Parathyroid adenoma (tissue), 2 donors: ENCODE data around the gene TKT.

Experiments
- H2AFZ ChIP-seq: fragments of 300-600 bp; sonication (generic); one replicate; pipeline ENCODE4 v1.7.0; 2017; ENCODE audit warnings: antibody characterized with exemption, mild to moderate bottlenecking
- H3K27ac ChIP-seq: fragments of 300-600 bp; sonication (generic); one replicate; pipeline ENCODE4 v1.7.0; 2017
- H3K27me3 ChIP-seq: fragments of 300-600 bp; sonication (generic); one replicate; pipeline ENCODE4 v1.7.0; 2017; ENCODE audit warnings: low read length; ENCODE audit not compliant: control insufficient read depth, insufficient read depth
- H3K36me3 ChIP-seq: fragments of 300-600 bp; sonication (generic); one replicate; pipeline ENCODE4 v1.7.0; 2017; ENCODE audit warnings: low read length; ENCODE audit not compliant: control insufficient read depth, insufficient read depth
- H3K4me1 ChIP-seq: fragments of 300-600 bp; sonication (generic); one replicate; pipeline ENCODE4 v1.7.0; 2017; ENCODE audit warnings: control low read depth
- H3K4me2 ChIP-seq: fragments of 300-600 bp; sonication (generic); one replicate; pipeline ENCODE4 v1.7.0; 2017; ENCODE audit warnings: low read length
- H3K4me3 ChIP-seq: fragments of 300-600 bp; sonication (generic); one replicate; pipeline ENCODE4 v1.7.0; 2017; ENCODE audit warnings: low read depth, low read length
- H3K79me2 ChIP-seq: fragments of 300-600 bp; sonication (generic); one replicate; pipeline ENCODE4 v1.7.0; 2017; ENCODE audit warnings: control low read depth
- H3K9ac ChIP-seq: fragments of 300-600 bp; sonication (generic); one replicate; pipeline ENCODE4 v1.7.0; 2017; ENCODE audit warnings: mild to moderate bottlenecking
- H3K9me3 ChIP-seq: fragments of 300-600 bp; sonication (generic); one replicate; pipeline ENCODE4 v1.7.0; 2017; ENCODE audit warnings: low read length; ENCODE audit not compliant: control insufficient read depth
- TF ChIP-seq, protein P1 (sequence below): fragments of 300-600 bp; sonication (generic); IDR thresholded peaks from one replicate; pipeline ENCODE4 v1.7.0; 2017; ENCODE audit warnings: antibody characterized with exemption, mild to moderate bottlenecking
- donor health status: primary hyperparathyroidism.

TKT gene

DNA sequence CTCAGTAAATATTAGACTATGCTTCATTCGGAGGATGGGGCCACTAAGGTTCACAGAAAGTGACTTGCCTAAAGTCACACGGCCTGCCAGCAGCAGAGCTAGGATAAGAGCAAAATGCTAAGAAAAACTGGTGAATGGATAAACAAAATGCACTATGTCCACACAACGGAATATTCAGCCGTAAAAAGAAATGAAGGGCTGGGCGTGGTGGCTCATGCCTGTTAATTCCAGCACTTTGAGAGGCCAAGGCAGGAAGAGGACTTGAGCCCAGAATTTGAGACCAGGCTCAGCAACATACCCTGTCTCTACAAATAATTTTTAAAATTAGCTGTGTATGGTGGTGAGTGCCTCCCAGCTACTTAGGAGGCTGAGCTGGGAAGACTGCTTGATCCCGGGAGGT, 7.7 kb downstream of the TKT start:
- no peak overlapping the region for H3K27ac ChIP-seq
- peaks cover 3% of the 10 kb centered on the region for H3K4me1 ChIP-seq

DNA sequence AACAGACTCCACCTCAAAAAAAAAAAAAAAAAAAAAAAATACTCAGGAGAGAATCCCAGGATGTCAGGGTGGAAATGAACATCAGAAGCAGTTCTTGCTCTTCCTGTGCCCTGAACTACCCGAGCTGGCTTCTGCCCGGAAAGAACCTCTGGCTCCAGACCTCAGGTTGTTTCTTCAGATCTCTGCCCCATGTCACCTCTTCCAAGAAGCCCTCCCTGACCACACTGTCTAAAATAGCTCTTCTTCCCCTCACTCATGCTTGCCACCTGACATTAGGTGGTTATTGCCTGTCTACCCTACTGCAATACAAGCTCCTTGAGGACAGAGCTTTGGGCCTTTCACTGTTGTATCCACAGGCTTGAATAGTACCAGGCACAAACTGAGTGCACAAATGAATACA, 8.2 kb downstream of the TKT start:
- H3K79me2 ChIP-seq: peaks cover 53% of the 10 kb centered on the region
- H3K4me2 ChIP-seq: no peak overlapping the region
- H3K27ac ChIP-seq: no peak overlapping the region
- no peaks in the 10 kb centered on the region for H3K27me3 ChIP-seq
- no peak overlapping the region for H2AFZ ChIP-seq
- no peak overlapping the region for H3K9ac ChIP-seq
- H3K4me1 ChIP-seq: peaks cover 3% of the 10 kb centered on the region
- TF ChIP-seq, protein P1, sequence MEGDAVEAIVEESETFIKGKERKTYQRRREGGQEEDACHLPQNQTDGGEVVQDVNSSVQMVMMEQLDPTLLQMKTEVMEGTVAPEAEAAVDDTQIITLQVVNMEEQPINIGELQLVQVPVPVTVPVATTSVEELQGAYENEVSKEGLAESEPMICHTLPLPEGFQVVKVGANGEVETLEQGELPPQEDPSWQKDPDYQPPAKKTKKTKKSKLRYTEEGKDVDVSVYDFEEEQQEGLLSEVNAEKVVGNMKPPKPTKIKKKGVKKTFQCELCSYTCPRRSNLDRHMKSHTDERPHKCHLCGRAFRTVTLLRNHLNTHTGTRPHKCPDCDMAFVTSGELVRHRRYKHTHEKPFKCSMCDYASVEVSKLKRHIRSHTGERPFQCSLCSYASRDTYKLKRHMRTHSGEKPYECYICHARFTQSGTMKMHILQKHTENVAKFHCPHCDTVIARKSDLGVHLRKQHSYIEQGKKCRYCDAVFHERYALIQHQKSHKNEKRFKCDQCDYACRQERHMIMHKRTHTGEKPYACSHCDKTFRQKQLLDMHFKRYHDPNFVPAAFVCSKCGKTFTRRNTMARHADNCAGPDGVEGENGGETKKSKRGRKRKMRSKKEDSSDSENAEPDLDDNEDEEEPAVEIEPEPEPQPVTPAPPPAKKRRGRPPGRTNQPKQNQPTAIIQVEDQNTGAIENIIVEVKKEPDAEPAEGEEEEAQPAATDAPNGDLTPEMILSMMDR: no peak
- no peaks in the 10 kb centered on the region for H3K9me3 ChIP-seq
- no peaks in the 10 kb centered on the region for H3K36me3 ChIP-seq
- no peak overlapping the region for H3K4me3 ChIP-seq

More for the DNA sequence above, 7.7 kb downstream of the TKT start:
- Histone ChIP-seq H2AFZ (no peak overlapping the region), H3K79me2 (peaks cover 53% of the 10 kb centered on the region), H3K9ac (no peak overlapping the region), H3K36me3 (no peaks in the 10 kb centered on the region), H3K4me2 (no peak overlapping the region), H3K4me3 (no peak overlapping the region), H3K27me3 (no peaks in the 10 kb centered on the region), H3K9me3 (no peaks in the 10 kb centered on the region)
- TF ChIP-seq, protein P1: no peak

DNA sequence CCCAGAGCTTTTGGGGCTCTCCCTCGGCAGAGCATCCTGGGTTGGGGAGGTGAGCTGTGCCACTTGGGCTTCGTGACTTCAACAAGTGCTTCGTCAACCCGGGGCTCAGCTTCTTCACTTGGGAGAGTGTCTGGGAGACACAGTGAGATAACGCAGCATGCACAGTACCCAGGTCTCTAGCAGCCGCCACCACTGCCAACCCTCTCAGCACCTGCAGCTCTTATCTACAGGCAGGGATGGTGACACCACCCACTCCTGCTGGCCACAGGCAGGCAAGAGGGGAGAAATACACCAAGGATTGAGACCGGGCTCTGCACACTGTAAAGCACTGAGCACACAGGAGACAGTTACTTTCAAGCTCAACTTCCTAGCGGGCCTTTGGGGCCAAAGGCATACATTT, 11.6 kb downstream of the TKT start:
- Histone ChIP-seq H3K27me3 (no peaks in the 10 kb centered on the region), H3K9ac (no peak overlapping the region), H3K36me3 (no peaks in the 10 kb centered on the region), H3K4me1 (no peaks in the 10 kb centered on the region), H3K27ac (no peak overlapping the region), H2AFZ (no peak overlapping the region), H3K79me2 (peaks cover 24% of the 10 kb centered on the region), H3K4me3 (no peak overlapping the region), H3K4me2 (no peak overlapping the region), H3K9me3 (no peaks in the 10 kb centered on the region)
- TF ChIP-seq, protein P1: no peak

DNA sequence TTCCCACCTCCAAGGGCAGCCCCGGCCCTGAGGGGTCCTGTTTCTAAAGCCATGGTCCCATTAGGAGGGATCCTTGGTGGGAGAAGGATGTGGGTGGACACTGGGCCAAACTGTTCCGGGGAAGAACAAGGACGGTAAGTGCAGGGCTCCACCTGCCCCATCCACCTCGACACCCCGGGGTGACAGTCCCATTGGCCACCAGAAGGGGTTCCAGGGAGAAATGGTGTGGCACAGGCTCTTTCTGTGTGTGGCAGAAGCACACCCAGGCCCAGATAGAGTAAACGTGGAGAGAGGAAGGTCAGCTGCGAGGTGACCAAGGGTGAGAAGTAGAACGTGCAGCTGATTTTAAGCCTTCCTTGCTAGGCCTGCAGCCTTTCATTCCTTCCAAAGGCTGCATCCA, 12.0 kb downstream of the TKT start:
- Histone ChIP-seq H3K27ac (no peak overlapping the region), H3K9me3 (no peaks in the 10 kb centered on the region), H3K4me2 (no peak overlapping the region), H3K9ac (no peak overlapping the region), H3K4me1 (no peaks in the 10 kb centered on the region), H3K27me3 (no peaks in the 10 kb centered on the region), H3K36me3 (no peaks in the 10 kb centered on the region), H3K79me2 (peaks cover 24% of the 10 kb centered on the region), H3K4me3 (no peak overlapping the region), H2AFZ (no peak overlapping the region)
- TF ChIP-seq, protein P1: no peak

DNA sequence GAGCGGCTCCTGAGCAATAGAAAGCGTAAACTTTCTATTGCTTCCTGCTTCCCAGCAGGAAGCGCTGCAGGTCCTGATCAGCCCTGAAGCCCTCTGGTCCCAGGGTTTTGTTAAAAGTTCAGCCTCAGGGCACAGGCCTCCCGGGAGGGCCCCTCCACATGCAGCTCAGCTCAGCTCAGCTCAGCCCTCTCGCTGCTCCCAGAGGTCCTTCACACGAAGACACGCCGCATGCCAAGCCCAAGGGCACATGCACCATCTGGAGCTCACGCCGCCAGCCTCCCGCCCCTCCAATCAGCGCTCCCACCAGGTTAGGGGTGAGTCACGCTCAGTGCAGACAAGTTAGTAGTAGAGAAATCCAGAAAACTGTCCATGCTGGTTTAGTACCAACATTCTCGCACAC, 12.7 kb downstream of the TKT start:
- no peaks in the 10 kb centered on the region for H3K4me1 ChIP-seq

More for the DNA sequence above, 12.7 kb downstream of the TKT start:
- Histone ChIP-seq H3K79me2 (peaks cover 19% of the 10 kb centered on the region), H2AFZ (no peak overlapping the region), H3K27ac (no peak overlapping the region), H3K4me3 (no peak overlapping the region), H3K9me3 (no peaks in the 10 kb centered on the region), H3K9ac (no peak overlapping the region), H3K27me3 (no peaks in the 10 kb centered on the region), H3K36me3 (no peaks in the 10 kb centered on the region), H3K4me2 (no peak overlapping the region)
- TF ChIP-seq, protein P1: no peak
